Right kidney (tissue), 1 donor: ENCODE data around the gene HUS1.
"Not testable (repeated sequence)": the region's sequence is repeated elsewhere in the genome, so short reads cannot be mapped to it uniquely, and the experiment has no call there.

ENCODE experiments used
- DNase-seq: peaks from one replicate; pipeline ENCODE4 v3.0.0-alpha.2; 2016

HUS1 gene

DNA sequence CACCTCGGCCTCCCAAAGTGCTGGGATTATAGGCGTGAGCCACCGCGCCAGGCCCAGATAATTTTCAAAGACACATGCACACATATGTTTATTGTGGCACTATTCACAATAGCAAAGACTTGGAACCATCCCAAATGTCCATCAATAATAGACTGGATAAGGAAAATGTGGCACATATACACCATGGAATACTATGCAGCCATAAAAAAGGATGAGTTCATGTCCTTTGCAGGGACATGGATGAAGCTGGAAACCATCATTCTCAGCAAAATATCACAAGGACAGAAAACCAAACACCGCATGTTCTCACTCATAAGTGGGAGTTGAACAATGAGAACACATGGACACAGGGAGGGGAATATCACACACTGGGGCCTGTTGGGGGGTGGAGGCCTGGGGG lies 1.2 kb upstream of the HUS1 start:
- not testable (repeated sequence) for DNase-seq

DNA sequence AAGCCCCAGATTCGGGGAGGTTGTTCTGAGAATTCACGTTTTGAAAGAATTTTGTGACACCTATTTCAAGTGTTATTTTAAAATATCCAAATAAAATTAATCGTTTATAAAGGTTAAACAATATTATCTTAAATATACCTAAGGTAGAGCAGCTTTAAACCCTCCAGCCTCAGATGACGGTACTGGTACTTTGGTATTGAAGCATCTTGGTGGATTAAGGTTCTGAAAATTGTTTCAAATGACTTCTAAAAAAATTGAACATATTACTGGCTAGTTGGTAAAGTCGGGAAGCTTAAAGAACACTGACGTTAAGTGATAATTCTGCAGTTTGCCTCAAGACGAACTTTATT lies 392 bp upstream of the HUS1 start:
- no peak for DNase-seq

DNA sequence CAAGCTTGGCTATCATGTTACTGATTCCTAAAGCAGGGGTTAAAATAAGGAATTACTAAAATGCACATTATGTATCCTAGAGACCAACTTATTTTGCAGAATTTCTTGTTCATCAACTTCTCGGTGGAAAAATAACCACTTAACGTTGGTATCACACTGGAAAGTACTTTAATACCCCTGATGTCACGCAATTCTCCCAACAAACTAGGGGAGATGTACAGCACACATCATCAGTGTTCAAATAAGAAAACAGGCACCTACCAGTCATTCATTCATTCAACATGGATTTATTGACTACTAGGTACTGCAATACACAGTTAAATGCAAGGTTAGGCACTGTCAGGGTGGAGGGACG lies 648 bp downstream of the HUS1 start:
- DNase-seq: no peak

DNA sequence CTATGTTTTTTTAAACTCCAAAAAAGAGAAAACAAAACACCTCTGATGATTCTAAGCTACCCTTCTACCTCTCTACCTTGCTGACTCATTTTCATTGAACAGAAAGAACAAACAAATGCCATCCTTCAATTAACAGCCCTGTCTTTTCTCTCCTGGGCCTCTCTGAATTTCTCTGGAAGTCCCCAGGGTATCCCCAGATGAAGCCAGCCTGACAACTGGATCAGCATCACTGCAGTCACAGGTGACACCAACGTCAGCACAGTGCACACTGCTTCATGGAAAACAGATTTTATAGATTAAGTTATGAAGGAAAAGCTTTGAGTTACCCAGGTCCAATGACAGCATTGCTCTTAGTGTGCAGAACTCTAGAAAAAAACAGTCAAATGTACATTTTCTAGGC lies 5.7 kb downstream of the HUS1 start:
- no peak for DNase-seq

DNA sequence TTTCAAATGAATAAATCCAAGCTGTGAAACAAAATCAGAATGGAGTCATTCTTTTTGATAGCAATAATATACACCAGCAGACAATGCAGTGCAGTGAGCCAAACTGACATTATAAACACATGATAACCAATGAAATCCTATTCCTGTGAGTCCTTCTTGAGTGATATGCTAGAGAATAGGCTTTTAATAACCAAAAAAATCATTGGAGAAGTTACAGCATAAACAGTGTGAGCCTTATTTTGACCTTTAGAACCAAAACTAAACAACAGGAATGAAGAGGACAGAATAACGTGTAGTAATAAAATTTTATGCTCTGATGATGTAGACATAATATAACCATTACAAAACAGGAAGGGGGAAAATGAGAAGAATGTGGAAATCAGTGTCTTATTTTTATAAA lies 8.7 kb downstream of the HUS1 start:
- no peak for DNase-seq

DNA sequence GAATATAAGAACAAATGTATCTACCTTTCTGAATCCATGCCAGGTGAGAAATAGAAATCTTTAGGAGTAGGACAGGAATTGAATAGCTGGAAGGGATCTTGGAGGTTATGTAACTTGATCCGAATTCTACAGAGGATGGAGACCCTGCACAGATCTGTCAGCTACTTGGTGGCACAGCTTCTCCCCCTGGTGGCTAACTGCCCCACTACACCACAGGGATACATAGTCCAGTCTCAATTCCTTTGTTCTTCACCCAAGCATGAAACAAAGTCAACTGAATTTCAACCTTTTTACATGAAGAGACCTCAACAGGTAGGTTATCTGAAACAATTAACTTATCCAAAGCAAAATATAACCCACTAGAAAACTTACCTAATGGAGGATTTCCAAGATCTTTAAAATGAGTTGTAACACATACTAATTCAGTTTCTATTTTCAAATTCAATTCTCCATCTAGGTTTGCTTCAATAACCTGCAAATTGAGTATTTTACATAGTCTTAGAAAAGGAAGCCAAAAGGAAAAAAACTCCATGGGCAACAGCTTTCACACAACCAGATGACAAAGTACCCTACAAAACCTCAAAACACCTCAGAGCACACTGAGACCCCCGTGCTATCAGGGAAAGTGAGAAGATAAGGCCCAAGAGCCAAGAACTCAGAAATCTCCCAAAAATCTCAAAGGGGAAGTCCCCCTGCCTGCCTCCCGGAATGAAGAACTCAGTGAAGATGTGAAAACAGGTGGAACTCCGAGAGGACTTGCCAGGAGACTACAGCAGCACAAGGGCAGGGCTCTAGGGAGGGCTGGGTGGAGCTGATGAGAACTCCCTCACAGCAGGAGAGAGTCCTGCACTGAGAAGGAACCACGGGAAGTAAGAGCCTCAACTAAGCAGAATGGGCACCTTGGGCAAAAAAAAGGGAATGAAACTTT lies 10.3 kb downstream of the HUS1 start:
- DNase-seq: no peak

DNA sequence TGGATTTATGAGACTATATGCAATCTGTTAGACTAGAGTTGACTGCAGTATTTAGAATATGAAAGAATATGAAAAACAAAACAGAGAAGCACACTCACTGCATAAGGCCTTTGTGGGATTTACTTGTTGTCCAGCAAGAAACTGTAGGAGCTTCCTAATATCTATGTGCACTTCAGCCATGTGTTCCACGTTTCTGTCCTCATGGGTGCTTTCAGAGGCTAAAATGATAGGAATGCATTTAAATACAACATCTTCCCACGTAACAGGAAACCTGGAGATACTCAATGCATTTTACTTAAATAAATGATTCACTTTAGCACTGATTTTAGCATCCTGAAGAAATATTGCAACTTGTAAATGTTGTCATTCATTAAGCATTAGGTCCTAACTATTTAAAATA lies 11.7 kb downstream of the HUS1 start:
- no peak for DNase-seq

DNA sequence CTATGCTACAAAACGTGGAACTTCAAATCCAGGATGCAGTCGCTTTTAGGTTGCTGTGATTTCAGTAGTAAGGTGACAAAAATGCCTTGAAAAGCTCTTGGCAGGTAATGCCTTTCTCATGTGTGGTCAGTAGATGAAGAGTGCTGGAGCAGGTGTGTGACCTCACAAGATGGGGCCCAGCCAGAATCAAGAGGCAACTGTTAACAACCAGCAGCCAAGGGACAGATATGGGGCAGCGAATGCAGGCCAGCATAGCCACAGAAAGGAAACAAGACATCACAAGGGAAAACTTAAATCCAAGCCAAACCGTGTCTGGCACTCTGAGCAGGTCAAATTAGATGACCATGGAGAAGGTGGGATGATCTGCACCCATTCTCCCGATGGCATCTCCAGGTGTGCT lies 12.3 kb downstream of the HUS1 start:
- DNase-seq: no peak

DNA sequence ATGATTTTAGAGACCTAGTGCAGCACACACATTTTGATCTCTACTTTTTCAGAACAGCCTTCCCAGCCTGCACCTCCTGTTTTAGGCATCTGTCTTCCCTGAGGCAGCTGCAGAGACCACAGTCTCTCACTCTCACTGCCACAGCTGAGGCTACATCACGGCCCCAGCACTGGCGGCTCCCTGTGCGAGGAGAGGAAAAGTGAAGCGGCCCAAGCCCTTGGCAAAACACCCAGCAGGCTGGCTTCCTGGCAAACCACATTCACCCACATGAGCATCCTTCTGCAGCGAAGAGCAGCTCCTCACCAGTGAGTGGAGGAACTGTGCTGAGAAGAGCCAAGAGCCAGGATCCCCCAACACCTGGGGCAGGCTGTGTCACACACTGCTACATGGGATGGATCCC lies 14.0 kb downstream of the HUS1 start:
- DNase-seq: no peak

DNA sequence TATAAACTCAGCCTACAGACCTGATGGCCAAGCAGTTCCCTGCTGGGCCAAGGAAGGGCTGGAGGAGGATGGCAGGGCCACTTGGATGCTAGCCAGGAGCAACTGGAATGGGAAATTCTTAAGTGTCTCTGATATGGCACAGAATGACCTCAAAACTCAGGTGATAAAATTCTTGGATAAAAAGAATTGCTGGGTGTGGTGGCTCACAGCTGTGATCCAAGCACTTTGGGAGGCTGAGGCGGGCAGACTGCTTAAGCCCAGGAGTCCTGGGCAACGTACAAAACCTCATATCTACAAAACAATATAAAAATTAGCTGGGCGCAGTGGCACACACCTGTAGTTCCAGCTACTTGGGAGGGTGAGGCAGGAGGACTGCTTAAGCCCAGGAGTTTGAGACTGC lies 17.2 kb downstream of the HUS1 start:
- no peak for DNase-seq

DNA sequence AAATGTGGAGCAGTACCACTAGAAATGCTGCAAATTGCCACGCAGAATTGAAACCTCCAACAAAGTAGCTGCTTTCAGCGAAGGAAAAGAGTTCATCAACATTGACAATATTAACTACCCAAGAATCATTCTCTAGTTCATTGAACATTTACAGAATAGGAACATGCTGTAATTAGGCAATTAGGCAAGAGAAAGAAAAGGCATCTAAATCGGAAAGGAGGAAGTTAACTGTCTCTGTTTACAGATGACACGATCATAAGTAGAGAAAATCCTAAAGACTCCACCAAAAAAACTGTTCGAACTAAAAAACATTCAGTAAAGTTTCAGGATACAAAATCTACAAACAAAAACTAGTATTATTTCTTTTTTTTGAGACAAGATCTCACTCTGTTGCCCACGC lies 22.3 kb downstream of the HUS1 start:
- DNase-seq: no peak

DNA sequence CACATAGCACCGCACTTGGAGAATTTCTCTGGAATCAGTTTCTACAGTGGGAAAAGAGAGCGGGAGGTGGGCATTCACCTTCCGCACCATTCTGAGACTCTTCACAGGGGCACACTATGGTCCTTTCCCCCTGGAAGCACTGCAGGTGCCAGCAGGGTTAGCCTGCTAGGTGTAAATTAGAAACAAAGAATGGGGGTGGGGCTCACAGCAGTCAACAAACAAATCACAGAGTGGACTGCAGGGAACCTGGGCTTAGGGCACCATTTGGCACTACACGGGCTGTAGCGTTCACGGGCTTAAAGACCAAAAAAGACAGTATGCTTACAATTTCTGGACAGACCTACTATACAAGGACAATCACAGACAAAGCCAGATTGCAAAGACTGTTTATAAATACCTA lies 23.2 kb downstream of the HUS1 start:
- DNase-seq: no peak

DNA sequence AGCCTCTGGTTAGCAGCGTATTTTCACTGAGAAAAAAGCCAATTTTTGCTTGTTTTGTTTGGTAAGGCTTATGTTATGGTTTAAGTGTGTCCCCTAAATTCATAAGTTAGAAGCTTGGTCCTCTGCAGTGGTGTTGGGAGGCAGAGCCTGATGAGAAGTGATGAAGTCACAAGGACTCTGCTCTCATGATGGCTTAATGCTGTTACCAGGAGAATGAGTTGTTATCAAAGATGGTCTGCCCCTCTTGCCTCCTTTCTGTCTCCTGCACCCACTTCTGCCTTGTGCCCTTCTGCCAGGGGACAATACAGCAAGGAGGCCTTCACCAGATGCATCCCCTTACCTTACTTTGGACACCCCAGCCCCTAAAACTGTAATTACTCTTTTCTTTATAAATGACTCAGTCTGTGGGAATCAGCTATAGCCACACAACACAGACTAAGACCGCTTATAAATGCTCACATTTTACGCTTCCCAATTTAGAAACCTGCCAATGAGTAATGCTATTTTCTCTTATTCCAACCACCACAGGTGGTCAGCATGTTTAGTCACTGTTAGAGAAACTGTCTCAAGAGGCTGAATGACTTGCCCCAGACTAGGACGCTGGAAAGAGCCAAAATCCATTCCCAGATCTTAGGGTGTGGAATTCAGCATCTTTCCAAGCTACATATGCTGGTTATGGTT lies 25.0 kb downstream of the HUS1 start:
- DNase-seq: no peak

DNA sequence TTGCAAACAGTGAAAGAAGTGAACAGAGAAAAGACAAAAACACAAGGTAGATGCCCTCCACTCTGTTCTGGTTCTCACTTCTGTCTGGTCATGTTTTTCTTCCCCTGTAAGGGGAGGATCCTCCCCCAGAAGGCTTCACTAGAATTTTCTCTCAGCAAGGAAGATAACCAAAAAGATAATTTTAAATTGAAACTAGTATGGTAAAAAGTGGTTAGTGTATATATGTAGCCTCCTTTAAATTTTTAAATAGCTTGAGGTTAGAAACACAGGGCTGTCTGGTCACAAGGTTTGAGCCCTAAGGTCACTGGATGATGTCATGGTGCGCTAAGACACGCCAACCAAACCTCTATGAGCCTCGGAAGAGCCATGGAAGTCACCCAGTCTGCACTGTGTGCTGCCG lies 25.6 kb downstream of the HUS1 start:
- no peak for DNase-seq

DNA sequence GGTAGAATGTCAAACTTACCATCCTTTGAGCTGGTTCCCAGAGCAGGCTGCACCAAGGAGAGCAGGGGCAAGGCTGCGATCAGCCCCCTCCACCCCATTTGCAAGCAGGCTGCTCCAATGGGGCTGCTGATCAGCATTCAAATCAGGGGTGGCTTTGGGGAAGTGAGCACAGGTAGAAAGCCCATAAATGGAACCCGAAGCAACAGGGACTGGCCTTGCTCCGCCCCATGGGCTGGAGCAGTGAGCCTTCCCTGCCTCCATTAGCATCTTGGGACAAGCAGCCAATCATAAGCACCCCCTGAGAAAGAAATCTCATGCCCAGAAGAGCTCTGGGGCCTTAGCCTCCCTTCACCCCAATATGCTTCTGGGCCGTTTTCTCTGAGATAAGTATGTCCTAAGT lies 27.2 kb downstream of the HUS1 start:
- DNase-seq: no peak

DNA sequence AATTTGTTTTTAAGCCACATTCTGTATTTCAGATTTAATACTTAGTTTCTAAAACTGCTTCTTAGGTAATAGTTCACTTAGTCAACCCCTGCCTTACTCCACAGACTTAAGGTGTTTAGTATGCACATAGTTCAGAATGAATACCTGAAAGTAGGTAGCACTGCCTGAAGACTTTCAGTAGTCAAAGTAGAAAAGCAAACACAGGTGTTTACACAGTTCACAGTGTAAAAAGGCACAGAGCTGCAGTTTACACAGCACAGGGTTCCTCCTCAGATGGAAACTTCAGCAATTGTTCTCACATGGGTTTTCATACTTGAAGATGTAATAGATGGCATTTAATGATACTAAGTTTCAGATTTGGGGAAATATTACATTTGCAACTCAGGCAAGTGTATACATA lies 28.0 kb downstream of the HUS1 start:
- DNase-seq: no peak

DNA sequence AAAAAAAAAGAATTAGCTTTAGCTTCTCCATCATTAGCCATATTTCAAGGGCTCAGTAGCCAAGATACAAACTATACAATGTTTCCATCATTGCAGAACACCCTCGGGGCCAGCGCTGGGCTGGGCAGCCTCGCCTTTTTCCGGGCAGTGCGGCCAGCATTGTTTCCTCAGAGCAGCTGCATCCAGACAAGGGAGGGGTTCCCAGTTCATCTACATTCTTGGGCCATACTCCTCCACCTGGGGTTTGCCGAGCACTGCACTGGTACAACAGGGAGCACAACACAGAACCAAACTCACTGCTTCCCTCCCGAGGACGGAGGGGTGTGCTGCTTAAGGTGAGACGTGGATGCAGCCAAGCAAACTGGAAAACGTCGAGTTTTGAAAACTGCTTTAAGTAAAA lies 28.7 kb downstream of the HUS1 start:
- no peak for DNase-seq

DNA sequence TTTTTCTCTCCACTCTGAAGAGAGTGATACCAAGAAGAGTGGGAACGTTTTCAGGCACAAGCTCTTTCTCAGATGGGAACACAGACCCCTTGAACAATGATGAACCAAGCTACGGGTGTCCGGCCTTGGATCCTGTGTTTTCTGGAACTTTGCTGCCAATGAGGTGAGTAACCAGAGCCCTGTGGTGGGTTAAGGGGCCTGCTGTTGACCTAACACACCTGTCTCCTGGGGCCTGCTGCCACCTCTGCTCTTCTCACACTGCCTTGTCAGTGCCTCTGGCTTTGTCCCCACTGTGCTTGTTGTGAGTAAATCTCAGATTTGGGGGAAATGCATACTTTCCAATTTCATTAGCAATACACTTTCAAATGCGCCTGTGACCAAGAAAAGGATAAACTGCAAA lies 29.7 kb downstream of the HUS1 start:
- no peak for DNase-seq

DNA sequence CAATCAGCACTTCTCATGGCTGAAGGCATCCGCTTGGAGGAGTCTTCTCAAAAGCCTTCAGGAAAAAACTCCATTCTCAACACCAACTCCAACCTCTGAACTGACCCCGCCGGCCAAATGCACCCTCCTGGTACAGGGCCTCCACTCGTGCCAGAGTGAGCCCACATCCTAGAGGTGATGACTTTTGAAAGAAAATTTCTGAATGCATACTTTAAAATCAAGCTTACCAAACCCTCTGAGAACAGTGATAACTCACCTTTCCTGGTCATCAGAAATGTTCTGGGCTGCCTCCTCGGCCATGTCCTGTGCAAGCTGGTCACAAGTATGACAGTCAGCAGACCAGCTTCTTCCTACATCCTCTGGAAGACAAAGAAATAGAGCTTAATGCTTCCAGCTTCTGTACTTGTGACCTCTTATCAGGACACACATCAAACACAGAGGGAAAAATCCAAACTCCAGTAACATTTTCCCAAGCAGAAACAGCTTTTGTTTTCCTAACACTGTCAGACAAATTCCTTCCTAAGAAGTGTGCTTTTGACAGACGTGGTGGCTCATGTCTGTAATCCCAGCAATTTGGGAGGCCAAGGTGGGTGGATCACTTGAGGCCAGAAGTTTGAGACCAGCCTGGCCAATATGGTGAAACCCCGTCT lies 31.1 kb downstream of the HUS1 start, which contains the start of gene PKD1L1:
PKD1L1 (minus strand) TSS at position 326 of the 650 bp plus-strand sequence; CDS start at position 300, 26 bp downstream.
- no peak for DNase-seq

DNA sequence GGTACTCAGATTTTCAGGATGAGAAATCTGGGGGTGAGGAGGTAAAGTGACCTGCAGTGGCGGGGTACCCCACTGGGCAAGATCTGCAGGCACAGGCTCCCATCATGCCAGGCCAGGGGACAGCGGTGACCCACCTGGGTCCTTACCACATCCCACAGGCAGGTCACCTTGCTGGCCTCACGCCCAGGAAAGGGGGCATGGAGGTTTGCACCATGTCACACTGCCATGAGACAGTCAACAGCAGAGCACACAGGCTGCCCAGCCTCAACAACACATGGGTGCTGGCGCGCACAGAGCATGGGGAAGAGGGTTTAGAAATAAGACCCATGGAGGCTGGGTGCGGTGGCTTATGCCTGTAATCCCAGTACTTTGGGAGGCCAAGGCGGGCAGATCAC lies 32.1 kb downstream of the HUS1 start:
- no peak for DNase-seq

DNA sequence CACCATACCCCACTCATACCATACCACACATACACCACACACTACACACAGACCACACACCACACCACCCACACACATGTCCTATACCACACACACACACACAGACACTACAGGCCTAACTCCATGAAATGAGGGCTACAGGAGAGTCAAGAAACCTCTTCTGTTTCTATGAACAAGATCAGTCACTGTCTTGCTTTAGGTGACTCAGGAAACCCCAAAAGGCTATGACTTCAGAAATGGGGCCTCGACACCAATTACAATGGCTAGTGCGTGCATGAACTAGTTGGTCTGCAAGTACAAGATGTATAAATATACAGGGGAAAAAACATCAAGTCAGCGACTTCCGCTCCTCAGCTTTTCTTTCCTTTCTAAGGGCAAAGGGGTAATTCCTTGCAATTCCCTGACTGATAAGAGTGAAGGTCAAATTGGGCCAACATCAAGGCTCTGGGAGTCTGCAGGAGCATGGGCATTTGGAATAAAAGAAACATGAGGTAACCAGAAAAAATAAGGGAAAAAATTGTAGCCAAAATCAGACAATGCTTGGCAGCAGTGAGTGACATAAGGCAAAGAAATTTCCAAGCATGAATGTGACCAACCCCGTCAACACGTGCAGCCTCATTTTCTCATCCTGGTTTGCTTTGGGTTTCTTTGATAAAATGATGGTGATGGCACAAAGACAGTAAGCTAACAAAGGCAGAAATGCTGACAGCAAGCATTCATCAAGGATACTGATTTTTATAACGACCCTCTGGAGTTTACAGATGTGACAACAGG lies 32.6 kb downstream of the HUS1 start:
- DNase-seq: no peak

DNA sequence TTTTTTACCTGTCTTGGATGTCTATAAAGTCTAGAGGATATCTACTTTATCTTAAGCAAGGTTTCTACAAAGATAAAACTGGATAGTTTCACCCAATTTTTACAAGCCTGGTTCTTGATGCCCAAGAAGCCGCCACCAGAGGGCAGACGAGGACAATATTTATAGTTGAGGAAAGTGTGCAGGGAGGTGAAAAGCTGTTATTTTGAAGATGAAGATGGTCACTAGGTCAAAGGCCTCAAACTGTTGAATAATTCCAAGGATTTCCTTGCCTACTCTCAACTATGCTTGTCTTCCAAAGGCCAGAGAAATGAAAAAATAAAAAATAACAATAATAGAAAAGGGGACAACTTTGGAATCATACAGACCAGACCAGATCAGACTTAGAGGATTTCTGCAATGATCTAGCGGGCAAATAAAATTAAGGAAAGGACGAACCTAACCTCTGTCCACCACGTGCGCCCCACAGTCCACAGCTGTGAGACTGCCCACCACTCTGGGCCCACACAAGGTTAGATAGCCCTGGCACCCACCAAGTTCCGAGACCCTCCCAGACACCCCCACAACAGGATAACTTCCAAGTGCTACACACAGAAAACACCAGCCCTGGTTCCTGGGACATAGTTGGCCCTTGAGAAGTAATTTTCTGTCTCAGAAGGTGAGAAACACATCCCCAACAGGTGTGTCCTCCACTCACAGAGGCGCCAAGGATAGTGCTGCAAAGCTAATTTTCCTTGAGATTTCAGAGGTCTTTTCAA lies 34.0 kb downstream of the HUS1 start:
- DNase-seq: peak; percentile 39
